HG03108 (cell line): ENCODE measurements around the gene P3H2.

ENCODE experiments used
- ATAC-seq: cut with Tn5 transposase; IDR thresholded peaks from one replicate; pipeline ENCODE4 v1.9.1; 2021; ENCODE audit warnings: moderate library complexity; ENCODE audit not compliant: unreplicated experiment

The P3H2 gene

GRCh38 chr3:190127195-190127594 is 6.5 kb upstream of the P3H2 start:
- ATAC-seq, result no peak

DNA sequence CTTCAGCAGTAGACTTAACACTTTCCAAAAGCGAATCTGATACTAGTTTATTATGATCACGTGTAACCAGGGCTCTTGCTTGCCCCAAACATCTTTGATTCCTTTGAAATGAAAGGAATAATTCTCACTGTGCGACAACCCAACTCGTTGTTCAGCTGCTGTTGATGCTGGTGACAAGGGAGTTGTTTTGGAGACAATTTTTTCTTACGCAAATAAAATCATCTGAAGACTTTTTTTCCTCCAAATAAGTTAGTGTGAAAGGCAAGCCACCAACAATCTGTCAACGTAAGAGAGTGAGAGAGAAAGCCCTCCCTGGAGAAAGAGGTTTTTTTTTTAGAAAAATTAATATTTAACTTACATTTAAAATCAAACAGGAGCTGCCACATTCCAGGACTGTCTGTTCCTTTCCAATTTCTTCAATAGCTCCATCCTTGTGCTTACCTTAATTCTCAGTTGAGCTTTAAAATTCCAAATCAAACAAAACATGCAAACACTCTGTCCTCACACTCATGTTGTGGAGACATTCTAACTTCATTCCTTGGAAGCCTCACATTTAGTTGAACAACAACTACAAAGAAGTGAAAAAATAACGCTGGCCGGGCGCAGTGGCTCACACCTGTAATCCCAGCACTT is 4.9 kb upstream of the P3H2 start:
- no peak for ATAC-seq

DNA sequence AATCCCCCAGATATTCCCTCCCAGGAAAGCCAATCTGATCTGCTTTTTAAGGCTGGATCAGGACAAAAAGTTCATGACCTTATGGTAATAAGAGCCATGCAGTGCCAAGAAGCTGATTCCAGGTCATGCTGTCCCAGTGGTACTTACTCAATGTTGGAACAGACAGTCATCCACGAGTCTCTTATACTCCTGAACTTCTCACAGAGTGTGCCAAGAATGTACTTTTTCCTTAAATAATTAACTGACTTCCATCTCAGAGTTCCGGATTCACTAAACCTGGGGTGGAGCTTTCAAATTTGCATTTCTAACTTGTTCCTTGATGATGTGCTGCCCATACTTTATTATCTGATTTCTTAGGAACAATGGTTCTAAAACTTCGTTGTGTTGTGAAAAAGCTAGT is 3.4 kb upstream of the P3H2 start:
- ATAC-seq, result no peak

- ATAC-seq, result no peak
Observed at GRCh38 chr3:190122198-190122771, 1.6 kb upstream of the P3H2 start.

- no peak for ATAC-seq
Observed at GRCh38 chr3:190121383-190121782, 686 bp upstream of the P3H2 start.

DNA sequence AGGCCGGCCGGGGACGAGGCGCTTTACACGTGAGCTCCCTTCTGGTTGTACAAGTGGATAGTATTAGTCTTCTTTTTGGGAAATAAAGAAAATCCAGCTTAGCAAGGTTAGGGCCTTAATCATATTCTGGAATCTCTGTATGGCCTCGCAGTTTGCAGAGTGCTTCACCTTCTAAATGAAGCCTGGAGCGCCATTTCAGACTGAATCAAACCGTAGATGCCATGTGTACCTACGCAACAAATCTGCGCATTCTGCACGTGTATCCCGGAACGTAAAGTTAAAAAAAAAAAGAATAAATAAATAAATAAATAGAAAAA is 322 bp upstream of the P3H2 start:
- ATAC-seq, result no peak

- no peak for ATAC-seq
Observed at GRCh38 chr3:190119461-190120268, 1.0 kb downstream of the P3H2 start.

DNA sequence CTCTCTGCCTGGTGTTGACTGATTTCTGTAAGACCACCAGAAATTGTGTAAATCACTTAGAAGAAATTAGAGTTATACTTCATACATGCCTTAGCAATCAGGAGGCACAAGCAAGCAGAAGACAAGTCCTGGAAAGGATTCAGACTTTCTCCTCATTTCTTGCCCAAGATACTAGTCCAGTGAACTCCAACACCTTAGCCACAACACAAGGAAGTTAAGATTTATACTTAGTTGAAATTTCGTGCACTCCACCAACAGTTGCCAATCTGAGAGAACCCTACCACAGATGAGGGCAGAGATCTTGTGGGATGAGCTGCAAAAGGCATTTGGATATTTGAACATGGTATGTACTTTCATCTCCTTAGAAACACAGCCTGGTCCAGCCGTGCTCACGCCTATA is 2.3 kb downstream of the P3H2 start:
- ATAC-seq, result no peak

GRCh38 chr3:190117981-190118380 is 2.7 kb downstream of the P3H2 start:
- ATAC-seq, result no peak

- ATAC-seq, result no peak
Observed at GRCh38 chr3:190116551-190117067, 4.1 kb downstream of the P3H2 start.

- no peak for ATAC-seq
Observed at GRCh38 chr3:190110826-190111225, 9.9 kb downstream of the P3H2 start.

GRCh38 chr3:190109441-190109840 is 11.3 kb downstream of the P3H2 start:
- no peak for ATAC-seq

DNA sequence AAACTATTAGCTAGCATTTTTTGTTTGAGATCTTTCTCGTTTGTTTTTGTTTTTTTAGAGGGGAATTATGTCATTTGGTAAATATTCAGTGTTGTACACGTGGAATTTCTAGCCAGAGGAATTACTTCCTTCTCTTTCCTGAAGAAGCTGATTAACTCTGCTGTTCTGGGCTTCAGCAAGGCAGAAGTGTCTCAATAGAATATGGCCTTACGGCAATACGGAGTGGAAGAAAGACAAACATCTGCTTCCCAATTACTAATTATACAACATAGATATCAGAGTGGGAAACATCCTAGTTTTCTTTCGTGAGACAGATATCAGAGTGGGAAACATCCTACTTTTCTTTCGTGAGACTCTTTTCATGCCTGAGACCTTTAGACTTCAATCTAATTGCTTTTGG is 11.9 kb downstream of the P3H2 start:
- no peak for ATAC-seq

- ATAC-seq, result no peak
Observed at GRCh38 chr3:190105876-190106275, 14.8 kb downstream of the P3H2 start.

GRCh38 chr3:190101320-190102011 is 19.2 kb downstream of the P3H2 start:
- no peak for ATAC-seq

DNA sequence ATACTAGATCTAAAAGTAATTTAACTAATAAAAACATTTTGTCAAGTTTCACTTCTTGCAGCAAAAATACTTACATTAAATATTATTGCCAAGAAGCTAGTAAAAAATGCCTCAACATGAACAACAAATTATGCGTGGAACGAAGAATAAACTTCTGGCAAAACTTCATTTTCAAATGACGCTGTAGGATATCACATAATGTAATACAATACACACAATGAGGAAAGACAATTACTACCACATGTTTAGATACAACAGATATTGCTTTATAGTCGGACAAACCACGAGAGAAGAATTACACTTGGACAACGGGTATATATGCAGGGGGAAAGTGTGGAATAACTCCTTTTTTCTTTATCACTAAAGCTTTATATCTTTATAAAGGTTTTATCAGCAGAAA is 21.6 kb downstream of the P3H2 start:
- no peak for ATAC-seq

GRCh38 chr3:190097617-190098016 is 23.1 kb downstream of the P3H2 start:
- ATAC-seq, result no peak

- no peak for ATAC-seq
Observed at GRCh38 chr3:190097025-190097424, 23.7 kb downstream of the P3H2 start.

DNA sequence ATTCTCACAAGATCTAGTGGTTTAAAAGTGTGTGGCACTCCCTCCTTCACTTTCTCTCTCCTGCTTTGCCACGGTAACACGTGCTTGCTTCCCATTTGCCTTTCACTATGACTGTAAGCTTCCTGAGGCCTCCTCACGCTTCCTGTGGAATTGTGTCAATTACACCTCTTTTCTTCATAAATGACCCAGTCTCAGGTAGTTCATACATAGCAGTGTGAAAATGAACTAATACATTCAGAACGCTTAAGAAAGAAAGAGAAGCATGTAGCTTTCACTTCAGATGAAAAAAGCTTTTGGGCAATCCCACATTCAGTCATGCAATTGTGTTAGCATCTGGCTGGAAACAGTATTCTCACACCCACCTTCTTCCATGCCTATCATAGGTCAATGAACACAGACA is 24.4 kb downstream of the P3H2 start:
- ATAC-seq, result no peak

- no peak for ATAC-seq
Observed at GRCh38 chr3:190094160-190094718, 26.5 kb downstream of the P3H2 start.

- no peak for ATAC-seq
Observed at GRCh38 chr3:190092250-190092649, 28.4 kb downstream of the P3H2 start.
